Measurements from ENCODE around the gene TBXT. TPM values are rescaled to one million over a fixed set of nuclear protein-coding genes. Genes with fewer than 3 reads are reported as not detected.

TBXT gene
- total and polyA plus RNA-seq, 11 donors = 0.25 TPM; not detected in 10

- intact Hi-C loops (cut with DNase I) = no loop called here
- Histone ChIP-seq H3K27ac (peak overlapping the region in 1 of 12 donors; percentile 30), H3K4me1 (peaks cover 0 to 10% (median 0%) of the 10 kb centered on the region in 12 donors), H3K36me3 (no peaks in the 10 kb centered on the region), H3K27me3 (peaks cover 0 to 7% (median 0%) of the 10 kb centered on the region in 9 donors), H3K4me3 (peak overlapping the region in 3 of 12 donors; percentile 6 to 23 (median 19)), H3K9me3 (no peaks in the 10 kb centered on the region)
- DNase-seq (no peak), ATAC-seq (peak; percentile 19 to 47 (median 35))
- TF ChIP-seq CTCF (IDR thresholded peaks at IDR 0.05) (no peak), POLR2A (IDR thresholded peaks at IDR 0.05) (no peak)
- 33 to 45% (median 39%) methylated on average over 12 to 13 of the region's 13 CpGs for WGBS, 4 donors
Observed at GRCh38 chr6:166194914-166195859, 27.5 kb upstream of the TBXT start.

GRCh38 chr6:166192557-166192956 lies 24.9 kb upstream of the TBXT start:
- Histone ChIP-seq H3K9me3 (peaks cover 0 to 3% (median 0%) of the 10 kb centered on the region in 12 donors), H3K36me3 (no peaks in the 10 kb centered on the region), H3K27ac (no peak overlapping the region), H3K27me3 (peaks cover 0 to 5% (median 0%) of the 10 kb centered on the region in 9 donors), H3K4me3 (no peak overlapping the region), H3K4me1 (peaks cover 0 to 10% (median 0%) of the 10 kb centered on the region in 12 donors)
- 74 to 88% (median 83%) methylated on average over 5 of the region's 5 CpGs for WGBS, 4 donors
- DNase-seq = no peak
- intact Hi-C loops (cut with DNase I) = no loop called here
- TF ChIP-seq CTCF (IDR thresholded peaks at IDR 0.05) (no peak), POLR2A (IDR thresholded peaks at IDR 0.05) (no peak)
- ATAC-seq = no peak

- H3K4me3 ChIP-seq = no peak overlapping the region
- ATAC-seq (no peak), DNase-seq (no peak)
- H3K27ac ChIP-seq = no peak overlapping the region
- no peak for TF ChIP-seq POLR2A (IDR thresholded peaks at IDR 0.05)
- TF ChIP-seq CTCF (IDR thresholded peaks at IDR 0.05) = no peak
- WGBS, 4 donors = 87 to 94% (median 92%) methylated on average over 8 to 10 of the region's 10 CpGs
- peaks cover 0 to 3% (median 0%) of the 10 kb centered on the region in 12 donors for H3K9me3 ChIP-seq
- no peaks in the 10 kb centered on the region for H3K36me3 ChIP-seq
- H3K27me3 ChIP-seq = peaks cover 0 to 1% (median 0%) of the 10 kb centered on the region in 9 donors
- intact Hi-C loops (cut with DNase I) = no loop called here
- peaks cover 0 to 10% (median 0%) of the 10 kb centered on the region in 12 donors for H3K4me1 ChIP-seq
Observed at GRCh38 chr6:166192136-166192535, 24.5 kb upstream of the TBXT start.

DNA sequence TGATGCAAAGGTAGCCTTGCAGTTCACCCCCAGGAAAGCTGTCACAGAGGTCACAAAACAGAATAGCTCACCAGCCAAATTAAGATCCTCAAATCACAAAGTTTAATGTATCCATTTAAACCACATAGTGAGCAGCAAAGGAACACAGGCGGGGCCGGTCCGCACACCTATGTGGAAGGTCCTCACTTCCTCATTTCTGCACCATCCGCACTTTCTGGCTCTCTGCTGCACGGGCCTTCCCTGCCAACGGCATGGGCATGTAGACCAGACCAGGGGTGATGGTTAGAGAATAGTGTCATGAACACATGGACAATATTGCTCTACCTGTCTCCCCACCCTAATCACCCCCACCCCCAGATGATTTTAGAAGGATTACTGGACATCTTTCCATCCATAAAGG lies 12.1 kb upstream of the TBXT start:
- intact Hi-C loops (cut with DNase I) = no loop called here
- H3K36me3 ChIP-seq = no peaks in the 10 kb centered on the region
- DNase-seq = no peak
- TF ChIP-seq CTCF (IDR thresholded peaks at IDR 0.05) (no peak), POLR2A (IDR thresholded peaks at IDR 0.05) (no peak)
- no peaks in the 10 kb centered on the region for H3K4me1 ChIP-seq
- H3K27me3 ChIP-seq = peaks cover 0 to 19% (median 0%) of the 10 kb centered on the region in 9 donors
- no peak overlapping the region for H3K27ac ChIP-seq
- WGBS, 4 donors = 82 to 86% (median 85%) methylated on average over 6 of the region's 6 CpGs
- H3K9me3 ChIP-seq = peaks cover 0 to 9% (median 0%) of the 10 kb centered on the region in 12 donors
- no peak for ATAC-seq
- no peak overlapping the region for H3K4me3 ChIP-seq
